HepG2 (cell line): Measurements from ENCODE around the gene EXOC5. TPM values are rescaled to one million over a fixed set of nuclear protein-coding genes. Genes with fewer than 3 reads are reported as not detected.

Experiments
- ATAC-seq: fragments of 200-7000 bp; cut with Tn5 transposase; 3 replicates; pipeline ENCODE4 v1.9.1; 2020; ENCODE audit warnings: mild to moderate bottlenecking, moderate library complexity
- BruUV-seq: library from RNA; stranded (reverse); fragments of 400-500 nt; replicated peaks from 2 replicates; lab custom pipeline; 2021; lab: Mats Ljungman, UMichigan
- CTCF ChIA-PET: fragments of 300-600 bp; formaldehyde crosslinking; extraction: SDS; loops from one replicate; lab custom pipeline; 2021; ENCODE audit warnings: low total read pairs, inconsistent platforms, low intra/inter-chr PET ratio; lab: Yijun Ruan, JAX
- POLR2A ChIA-PET: fragments of 350-600 bp; sonication (Branson Sonifier 250); formaldehyde crosslinking; loops from one replicate; lab custom pipeline; 2020; ENCODE audit warnings: antibody characterized with exemption, inconsistent platforms; lab: Yijun Ruan, JAX
- DNase-seq: peaks from one replicate; pipeline ENCODE4 v3.0.0-alpha.2; 2015; ENCODE audit warnings: low spot score
- FAIRE-seq: peaks from 3 replicates; lab custom pipeline; 2011; peaks lifted over from hg19 to GRCh38; lab: Jason Lieb, UNC
- H2AFZ ChIP-seq: one replicate; pipeline ENCODE4 v1.6.1; 2011; ENCODE audit warnings: low read length, inconsistent platforms
- H3K27ac ChIP-seq: fragments of 300-600 bp; 3 replicates; pipeline ENCODE4 v1.8.0; 2011; ENCODE audit warnings: mixed run types, mild to moderate bottlenecking, mixed read lengths, low read length, inconsistent platforms; ENCODE audit not compliant: insufficient read depth; ENCODE audit errors: extremely low read length
- H3K27me3 ChIP-seq, 2 experiments: fragments of 200-600 bp in 1 of 2; 2 replicates in 1 of 2; 3 replicates in 1 of 2; pipeline versions ENCODE4 v1.6.0 to v1.8.0; 2011; ENCODE audit warnings: low read length in 2 of 2, mild to moderate bottlenecking in 2 of 2, moderate library complexity in 2 of 2, inconsistent platforms in 1 of 2; ENCODE audit not compliant: insufficient read depth in 2 of 2, control insufficient read depth in 1 of 2
- H3K36me3 ChIP-seq, 2 experiments: fragments of 200-600 bp in 1 of 2; replicated peaks in 1 of 2; 2 replicates in 1 of 2; 3 replicates in 1 of 2; pipeline versions ENCODE4 v1.5.1 to v1.8.0; 2011; ENCODE audit warnings: low read length in 2 of 2, inconsistent platforms in 1 of 2; ENCODE audit not compliant: insufficient read depth in 2 of 2, control insufficient read depth in 1 of 2
- H3K4me1 ChIP-seq: 2 replicates; pipeline ENCODE4 v1.5.1; 2012; ENCODE audit warnings: low read length, inconsistent platforms; ENCODE audit not compliant: insufficient read depth
- H3K4me2 ChIP-seq: 2 replicates; pipeline ENCODE4 v1.6.0; 2011; ENCODE audit warnings: low read depth, low read length, inconsistent platforms
- H3K4me3 ChIP-seq, 3 experiments: fragments of 200-600 bp in 1 of 3; sonication (generic), shearing (Covaris generic) in 1 of 3; replicated peaks in 1 of 3; 2 replicates each; pipeline ENCODE4 v1.5.1; 2011 to 2016; ENCODE audit warnings: low read length in 3 of 3, inconsistent platforms in 2 of 3, low read depth in 2 of 3, mild to moderate bottlenecking in 2 of 3, control low read depth in 1 of 3, mixed read lengths in 1 of 3; ENCODE audit not compliant: insufficient read depth in 1 of 3
- H3K79me2 ChIP-seq: one replicate; pipeline ENCODE4 v1.6.1; 2011; ENCODE audit warnings: low read length, inconsistent platforms; ENCODE audit not compliant: insufficient read depth
- H3K9ac ChIP-seq: 2 replicates; pipeline ENCODE4 v1.6.0; 2011; ENCODE audit warnings: mild to moderate bottlenecking, low read depth, low read length, inconsistent platforms; ENCODE audit not compliant: insufficient read depth
- H3K9me3 ChIP-seq: 2 replicates; pipeline ENCODE4 v1.5.1; 2012; ENCODE audit warnings: mild to moderate bottlenecking, low read length
- H4K20me1 ChIP-seq: 2 replicates; pipeline ENCODE4 v1.6.0; 2011; ENCODE audit warnings: inconsistent platforms, mild to moderate bottlenecking, low read length, moderate library complexity; ENCODE audit not compliant: insufficient read depth
- BATF2 ChIP-seq: sonication (generic); formaldehyde crosslinking; IDR thresholded peaks from 2 replicates; pipeline ENCODE4 v1.8.0; 2022; ENCODE audit warnings: mild to moderate bottlenecking, missing genetic modification reagents, moderate library complexity
- CBFB ChIP-seq: sonication (generic); formaldehyde crosslinking; IDR thresholded peaks from 2 replicates; pipeline ENCODE4 v1.4.0; 2020; ENCODE audit warnings: missing genetic modification reagents
- CHD2 ChIP-seq: IDR thresholded peaks from 2 replicates; pipeline ENCODE4 v1.6.1; 2011; ENCODE audit warnings: low read depth, low read length, improper control_type of control experiment
- NFAT5 ChIP-seq: sonication (generic); formaldehyde crosslinking; IDR thresholded peaks from 2 replicates; pipeline ENCODE4 v1.4.0; 2020; ENCODE audit warnings: missing genetic modification reagents
- NFKB2 ChIP-seq: sonication (generic); formaldehyde crosslinking; IDR thresholded peaks from 2 replicates; pipeline ENCODE4 v1.4.0; 2020; ENCODE audit warnings: missing genetic modification reagents, borderline replicate concordance
- POGK ChIP-seq: sonication (generic); formaldehyde crosslinking; conservative IDR thresholded peaks from 2 replicates; pipeline ENCODE4 v1.8.0; 2022; ENCODE audit warnings: mild to moderate bottlenecking, moderate library complexity, missing genetic modification reagents
- SMC3 ChIP-seq: IDR thresholded peaks from 2 replicates; pipeline ENCODE4 v1.6.1; 2011; ENCODE audit warnings: low read length, improper control_type of control experiment
- SP1 ChIP-seq, 2 experiments: fragments of 450-650 bp in 1 of 2; sonication (generic) in 1 of 2; formaldehyde crosslinking in 1 of 2; IDR thresholded peaks; 2 replicates each; pipeline versions ENCODE4 v1.4.0 to v1.6.1; 2016 to 2020; ENCODE audit warnings: missing genetic modification reagents in 1 of 2
- TBL1XR1 ChIP-seq: fragments of 150-350 bp; IDR thresholded peaks from 2 replicates; pipeline ENCODE4 v1.6.1; 2014; ENCODE audit warnings: borderline replicate concordance, low read length; ENCODE audit not compliant: partially characterized antibody
- ZFP36L1 ChIP-seq: sonication (generic); formaldehyde crosslinking; IDR thresholded peaks from 2 replicates; pipeline ENCODE4 v1.8.0; 2022; ENCODE audit warnings: mild to moderate bottlenecking, missing genetic modification reagents, moderate library complexity
- ZMYM4 ChIP-seq: sonication (generic); formaldehyde crosslinking; IDR thresholded peaks from 2 replicates; pipeline ENCODE4 v1.8.1; 2023; ENCODE audit warnings: mild to moderate bottlenecking, missing genetic modification reagents
- ZNF136 ChIP-seq: sonication (generic); formaldehyde crosslinking; IDR thresholded peaks from 2 replicates; pipeline ENCODE4 v1.8.1; 2022; ENCODE audit warnings: low read depth, mild to moderate bottlenecking, moderate library complexity, missing genetic modification reagents
- ZSCAN20 ChIP-seq: sonication (generic); formaldehyde crosslinking; IDR thresholded peaks from 2 replicates; pipeline ENCODE4 v1.4.0; 2020; ENCODE audit warnings: missing genetic modification reagents, mild to moderate bottlenecking, borderline replicate concordance
- WGBS: methylation state at CpG from one replicate; pipeline ENCODE4 v1.1.6; 2017; ENCODE audit warnings: low lambda C conversion rate; 5-methylcytosine and 5-hydroxymethylcytosine counted together
- in situ Hi-C: cut with HindIII; loops from 2 replicates; pipeline ENCODE4 v1.10.0; 2017; ENCODE audit warnings: low pct_unique_long_range_greater_than_20kb; ENCODE audit not compliant: extremely low pct_ligation_motif_present
- intact Hi-C: fragments of 100-400 bp; cut with micrococcal nuclease; formaldehyde crosslinking; loops from one replicate; pipeline ENCODE4 v1.10.0; 2022; ENCODE audit not compliant: unreplicated experiment
- polyA plus RNA-seq, 8 experiments: library from polyadenylated mRNA; depleted of rRNA in 3 of 8; stranded (reverse) in 7 of 8; unstranded in 1 of 8; fragments of >200 nt; fragmentation: Illumina TruSeq in 4 of 8; extraction: Trizol in 4 of 8; gene quantifications; 2 replicates each; pipeline versions ENCODE4 v1.2.1 to v1.2.3, GENCODE V29; 2011 to 2016; ENCODE audit warnings: low read depth in 4 of 8, missing spikeins in 1 of 8, mixed read lengths in 1 of 8; ENCODE audit not compliant: insufficient read depth in 1 of 8
- total RNA-seq, 5 experiments: library from RNA; depleted of rRNA; stranded (reverse); fragments of >200 nt; fragmentation: Illumina TruSeq; extraction: Trizol; gene quantifications; 2 replicates each; pipeline ENCODE4 v1.2.3, GENCODE V29; 2016; ENCODE audit warnings: low read depth in 1 of 5

EXOC5 gene
- total and polyA plus RNA-seq, 2 of the 13 experiments (the other 11 are each of a cell fraction or from before 2014, with no cell fraction given), result 15.1 to 43.8 TPM

GRCh38 chr14:57182760-57183503 lies 85.8 kb downstream of the EXOC5 start (continued):
- no peak for TF ChIP-seq ZSCAN20 (CRISPR knock-in tag)

GRCh38 chr14:57179273-57179672 lies 89.4 kb downstream of the EXOC5 start:
- DNase-seq (no peak), ATAC-seq (no peak), FAIRE-seq (no peak)
- H3K9me3 ChIP-seq, result no peaks in the 10 kb centered on the region
- in situ Hi-C loops (loop anchor here (25.0 kb wide), 1 partner anchor 517 kb away; no protein-coding TSS in a partner anchor), intact Hi-C loops (no loop called here)
- H4K20me1 ChIP-seq, result no peaks in the 10 kb centered on the region
- CTCF ChIA-PET, result no interaction called here
- 2% methylated on average over 4 of the region's 4 CpGs for WGBS
- POLR2A ChIA-PET, result no interaction called here
- no peak overlapping the region for H3K27ac ChIP-seq
- no TSS peak for BruUV-seq
- no peaks in the 10 kb centered on the region for H3K4me1 ChIP-seq
- H2AFZ ChIP-seq, result no peak overlapping the region
- peaks cover 0 to 6% of the 10 kb centered on the region in 2 experiments; a peak in 1 of 5 replicates for H3K27me3 ChIP-seq
- H3K4me3 ChIP-seq, result no peak overlapping the region
- H3K4me2 ChIP-seq, result no peak overlapping the region
- H3K79me2 ChIP-seq, result no peaks in the 10 kb centered on the region
- no peak overlapping the region for H3K9ac ChIP-seq
- TF ChIP-seq CBFB (CRISPR knock-in tag), result no peak
- no peak for TF ChIP-seq BATF2 (CRISPR knock-in tag)
- no peak for TF ChIP-seq SMC3
- TF ChIP-seq SP1 (IDR thresholded peaks at IDR 0.05), result no peak
- TF ChIP-seq SP1 (CRISPR knock-in tag; IDR thresholded peaks at IDR 0.05), result no peak
- TF ChIP-seq CHD2, result no peak
- no peak for TF ChIP-seq POGK (CRISPR knock-in tag)
- TF ChIP-seq TBL1XR1, result no peak
- no peak for TF ChIP-seq ZNF136
- TF ChIP-seq NFKB2 (CRISPR knock-in tag), result no peak
- no peak for TF ChIP-seq NFAT5 (CRISPR knock-in tag)
- no peak for TF ChIP-seq ZMYM4 (CRISPR knock-in tag)
- TF ChIP-seq ZFP36L1, result no peak
- TF ChIP-seq, all 625 proteins: peak for 0
- no peaks in the 10 kb centered on the region for H3K36me3 ChIP-seq
